Astrocyte of the hippocampus (primary cell): Measurements from ENCODE around the gene CD28.
A peak's percentile ranks its signal among the peaks of the same experiment; 100 is the strongest.
"Not testable (repeated sequence)": the region's sequence is repeated elsewhere in the genome, so short reads cannot be mapped to it uniquely, and the experiment has no call there.

ENCODE experiments used
- DNase-seq: peaks from one replicate; pipeline ENCODE4 v3.0.0; 2011; ENCODE audit warnings: low read depth, low spot score

CD28 gene

GRCh38 chr2:203687165-203687564 is 19.3 kb upstream of the CD28 start:
- DNase-seq: peak; percentile 48

GRCh38 chr2:203688798-203689197 is 17.6 kb upstream of the CD28 start:
- no peak for DNase-seq

DNA sequence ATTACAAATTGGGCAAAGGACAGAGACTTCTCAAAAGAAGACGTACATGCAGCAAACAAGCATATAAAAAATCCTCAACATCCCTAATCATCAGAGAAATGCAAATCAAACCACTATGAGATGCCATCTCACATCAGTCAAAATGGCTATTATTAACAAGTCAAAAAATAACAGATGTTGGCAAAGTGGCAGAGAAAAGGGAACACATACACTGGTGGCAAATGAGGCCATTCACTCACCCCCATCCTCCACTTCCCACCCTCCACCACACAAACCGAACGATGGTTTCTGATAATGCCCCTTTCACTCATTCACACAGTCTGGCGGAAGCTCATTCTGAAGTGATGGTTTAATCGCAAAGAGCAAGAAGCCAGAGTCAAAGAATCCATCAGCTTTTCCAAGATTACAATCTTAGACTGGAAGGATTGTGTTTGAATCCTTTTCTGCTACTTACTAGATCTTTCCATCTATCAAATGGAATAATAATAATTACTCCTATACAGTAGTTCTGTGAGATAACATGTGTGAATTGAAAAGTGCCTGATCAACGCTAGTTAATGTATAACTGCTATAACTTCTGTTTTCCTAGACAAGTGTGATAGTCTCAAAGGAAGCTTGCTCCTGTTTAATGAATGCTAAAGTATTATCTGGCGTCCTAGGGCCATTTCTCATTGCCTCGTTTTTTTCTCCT is 16.9 kb upstream of the CD28 start:
- DNase-seq: no peak

GRCh38 chr2:203690117-203690431 is 16.4 kb upstream of the CD28 start:
- no peak for DNase-seq

- DNase-seq: no peak
Observed at GRCh38 chr2:203690441-203691047, 15.9 kb upstream of the CD28 start.

GRCh38 chr2:203691149-203691548 is 15.3 kb upstream of the CD28 start:
- DNase-seq: no peak

GRCh38 chr2:203692031-203692710 is 14.3 kb upstream of the CD28 start:
- DNase-seq: no peak

- DNase-seq: no peak
Observed at GRCh38 chr2:203693242-203693879, 13.1 kb upstream of the CD28 start.

DNA sequence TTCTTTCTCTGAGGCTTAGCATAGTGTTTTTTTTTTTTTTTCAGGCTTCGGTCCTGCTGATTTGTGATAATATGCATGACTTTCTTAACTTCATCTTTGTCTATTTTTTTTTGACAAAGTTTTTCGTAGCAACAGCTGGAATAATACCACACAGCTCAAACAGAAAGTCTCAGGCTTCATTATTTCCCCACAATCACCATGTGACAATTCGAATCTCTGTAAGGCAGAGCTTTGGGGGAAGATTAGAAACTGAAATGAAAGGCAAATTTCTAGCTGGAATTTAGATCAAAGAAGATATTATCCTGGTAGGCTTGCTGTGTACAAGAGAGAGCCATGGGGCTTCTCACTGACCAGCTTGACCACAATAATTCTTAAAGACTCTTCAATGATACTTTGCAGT is 12.2 kb upstream of the CD28 start:
- no peak for DNase-seq

GRCh38 chr2:203697190-203697589 is 9.2 kb upstream of the CD28 start:
- no peak for DNase-seq

GRCh38 chr2:203697763-203698162 is 8.7 kb upstream of the CD28 start:
- not testable (repeated sequence) for DNase-seq

- DNase-seq: not testable (repeated sequence)
Observed at GRCh38 chr2:203698410-203698809, 8.0 kb upstream of the CD28 start.

DNA sequence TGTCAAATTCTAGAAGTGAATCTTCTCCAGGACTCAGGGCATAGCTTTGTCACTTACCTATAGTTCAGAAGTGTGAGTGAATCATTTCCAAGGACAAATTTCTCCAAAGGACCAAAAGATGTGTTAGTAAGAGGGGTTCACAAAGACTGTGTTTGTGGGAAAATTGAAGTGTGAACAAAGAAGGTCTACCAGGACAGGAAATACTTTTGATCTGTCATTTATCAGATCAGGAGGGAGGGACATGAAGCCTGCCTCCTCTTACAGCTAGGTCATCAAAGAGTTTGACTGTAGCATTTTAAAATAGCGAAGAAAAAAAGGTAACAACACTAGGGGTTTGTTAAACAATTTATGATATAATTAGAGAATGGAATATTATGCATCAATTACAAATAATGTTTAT is 2.0 kb upstream of the CD28 start:
- DNase-seq: no peak

- no peak for DNase-seq
Observed at GRCh38 chr2:203705178-203705577, 1.3 kb upstream of the CD28 start.

GRCh38 chr2:203707530-203707929 is 1.1 kb downstream of the CD28 start:
- DNase-seq: no peak

DNA sequence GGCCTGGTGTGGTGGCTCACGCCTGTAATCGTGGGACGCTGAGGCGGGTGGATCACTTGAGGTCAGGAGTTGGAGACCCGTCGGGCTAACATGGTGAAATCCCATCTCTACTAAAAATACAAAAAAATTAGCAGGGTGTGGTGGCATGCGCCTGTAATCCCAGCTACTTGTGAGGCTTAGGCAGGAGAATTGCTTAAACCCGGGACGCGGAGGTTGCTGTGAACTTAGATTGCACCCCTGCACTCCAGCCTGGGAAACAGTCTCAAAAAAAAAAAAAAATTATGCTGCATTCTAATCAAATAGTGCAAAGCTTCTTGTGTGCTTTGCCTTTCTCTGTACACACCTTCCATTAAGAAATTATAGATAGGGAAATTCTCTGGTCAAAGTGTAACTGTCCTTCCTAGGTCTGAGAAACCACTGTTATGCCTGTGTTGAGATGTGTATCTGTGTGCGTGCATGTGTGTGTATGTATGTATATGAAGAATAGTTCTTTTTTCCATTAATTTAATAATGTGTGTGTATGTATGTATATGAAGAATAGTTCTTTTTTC is 2.5 kb downstream of the CD28 start:
- no peak for DNase-seq

GRCh38 chr2:203709416-203710040 is 3.1 kb downstream of the CD28 start:
- DNase-seq: no peak

- no peak for DNase-seq
Observed at GRCh38 chr2:203710226-203710625, 3.8 kb downstream of the CD28 start.

DNA sequence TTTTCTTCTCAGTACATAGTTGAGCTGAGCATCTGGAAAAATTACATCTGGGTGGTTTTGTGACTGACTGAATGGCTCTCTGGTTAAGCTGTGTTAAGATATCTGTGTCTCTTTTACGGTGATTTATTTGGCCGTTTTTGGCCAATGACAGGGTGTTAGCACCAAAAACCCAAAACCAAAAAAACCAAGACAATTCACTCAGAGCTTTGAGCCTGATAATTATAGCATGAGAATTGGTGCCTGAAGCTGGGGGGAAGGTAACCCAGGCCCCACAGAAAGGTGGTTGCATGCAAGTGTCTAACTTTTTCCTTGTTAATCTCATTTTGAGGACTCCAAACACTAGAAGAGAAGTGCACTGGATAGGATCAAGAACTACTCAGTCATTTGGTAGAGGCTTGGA is 4.5 kb downstream of the CD28 start:
- DNase-seq: no peak

GRCh38 chr2:203711399-203711798 is 5.0 kb downstream of the CD28 start:
- DNase-seq: no peak

- no peak for DNase-seq
Observed at GRCh38 chr2:203713381-203713780, 6.9 kb downstream of the CD28 start.

DNA sequence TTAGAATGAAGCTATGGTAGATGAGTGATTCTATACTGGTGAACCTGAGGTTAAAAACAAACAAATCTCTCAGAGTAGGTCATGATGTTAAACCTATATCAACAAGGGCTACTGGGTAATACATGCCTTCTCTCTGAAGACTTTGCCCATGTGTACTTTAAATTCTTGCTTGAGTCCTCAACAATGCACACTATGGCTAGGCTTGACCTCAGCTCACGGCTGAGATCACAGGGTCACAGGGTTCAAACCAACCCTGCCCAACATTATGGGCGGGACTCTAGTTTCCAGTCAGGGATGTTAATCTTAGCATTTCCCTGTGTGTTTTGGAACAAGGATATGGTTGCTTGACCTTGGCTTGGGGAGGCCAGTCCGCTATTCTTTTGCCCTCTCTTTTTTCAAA is 7.7 kb downstream of the CD28 start:
- DNase-seq: no peak
